CD4-positive, alpha-beta T cell treated with Interleukin-6 at 100 ng/mL for 8 hours (primary cell): Measurements from ENCODE around the gene CLEC17A.
"Not testable (repeated sequence)": the region's sequence is repeated elsewhere in the genome, so short reads cannot be mapped to it uniquely, and the experiment has no call there.

Experiments
- DNase-seq: peaks from one replicate; pipeline ENCODE4 v3.0.0-alpha.2; 2020; ENCODE audit warnings: mixed read lengths, low spot score

The CLEC17A gene

DNA sequence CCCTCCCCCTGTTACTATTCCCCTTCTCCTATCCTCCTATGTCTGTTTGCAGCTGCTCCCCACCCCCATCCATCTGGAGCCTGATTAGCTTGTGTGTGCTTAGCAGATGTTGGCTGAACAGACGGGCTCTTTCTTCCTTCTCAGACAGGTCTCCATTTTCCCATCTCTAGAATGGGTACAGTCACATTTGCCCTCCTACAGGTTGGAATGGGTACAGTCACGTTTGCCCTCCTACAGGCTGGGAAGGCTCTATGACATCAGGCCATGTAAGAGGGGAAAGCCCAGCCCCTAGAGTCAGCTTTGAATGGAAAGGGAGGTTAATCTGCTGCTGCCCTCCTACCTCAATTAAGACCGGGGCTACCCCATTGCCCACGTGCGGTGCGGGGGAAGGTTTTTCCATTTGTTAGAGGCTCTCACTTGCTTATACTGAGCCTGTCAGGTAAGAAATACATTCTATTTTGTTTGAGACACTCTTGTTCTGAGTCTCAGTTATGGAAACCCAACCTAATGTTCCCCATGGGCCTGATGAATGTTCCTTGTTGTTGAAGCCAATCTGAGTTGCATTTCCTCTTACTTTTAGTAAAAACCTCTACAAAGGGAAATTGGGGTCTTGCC lies 2.2 kb upstream of the CLEC17A start:
- DNase-seq = no peak

GRCh38 chr19:14584372-14584771 lies 1.5 kb downstream of the CLEC17A start:
- DNase-seq = not testable (repeated sequence)

GRCh38 chr19:14585187-14585586 lies 2.3 kb downstream of the CLEC17A start:
- DNase-seq = not testable (repeated sequence)

- DNase-seq = not testable (repeated sequence)
These were observed 6.5 kb downstream of the CLEC17A start for GRCh38 chr19:14589433-14589832.

GRCh38 chr19:14595558-14595957 lies 12.7 kb downstream of the CLEC17A start:
- no peak for DNase-seq

DNA sequence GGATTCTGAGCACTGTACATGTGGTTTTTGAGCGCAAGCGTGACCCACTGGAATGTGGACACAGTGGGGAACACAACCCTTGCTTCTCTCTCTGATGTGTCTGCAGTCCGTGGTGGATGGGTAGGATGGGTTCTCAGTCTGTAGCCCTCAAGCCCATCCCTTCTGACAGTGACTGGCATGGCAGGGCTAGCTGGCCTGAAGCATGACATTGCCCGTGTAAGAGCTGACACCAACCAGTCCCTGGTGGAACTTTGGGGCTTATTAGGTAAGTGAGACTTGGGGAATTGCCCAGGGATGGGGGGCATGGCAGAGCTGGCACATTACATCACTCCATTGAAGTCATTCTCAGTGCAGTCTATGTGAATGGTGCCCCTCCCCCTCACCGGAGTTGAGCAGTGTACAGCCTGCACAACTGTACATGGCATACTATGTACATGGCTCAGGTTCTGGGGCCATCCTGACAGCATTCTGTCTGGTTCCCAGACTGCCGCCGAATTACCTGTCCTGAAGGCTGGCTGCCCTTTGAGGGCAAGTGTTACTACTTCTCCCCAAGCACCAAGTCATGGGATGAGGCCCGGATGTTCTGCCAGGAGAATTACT lies 16.8 kb downstream of the CLEC17A start:
- DNase-seq = no peak

GRCh38 chr19:14603990-14604387 lies 21.1 kb downstream of the CLEC17A start:
- no peak for DNase-seq

GRCh38 chr19:14606627-14607026 lies 23.7 kb downstream of the CLEC17A start:
- DNase-seq = no peak

- DNase-seq = no peak
These were observed 28.2 kb downstream of the CLEC17A start for GRCh38 chr19:14611051-14611450.

DNA sequence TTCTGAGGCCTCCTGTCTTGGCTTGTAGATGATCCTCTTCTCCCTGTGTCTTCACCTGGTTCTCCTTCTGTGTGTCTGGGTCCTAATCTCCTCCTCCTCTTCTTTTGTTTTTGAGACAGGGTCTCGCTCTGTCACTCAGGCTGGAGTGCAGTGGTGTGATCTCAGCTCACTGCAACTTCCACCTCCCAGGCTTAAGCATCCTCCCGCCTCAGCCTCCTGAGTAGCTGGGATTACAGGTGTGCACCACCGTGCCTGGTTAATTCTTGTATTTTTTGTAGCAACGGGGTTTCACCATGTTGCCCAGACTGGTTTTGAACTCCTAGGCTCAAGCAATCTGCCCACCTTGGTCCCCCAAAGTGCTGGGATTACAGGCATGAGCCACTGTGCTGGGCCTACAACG lies 29.4 kb downstream of the CLEC17A start:
- DNase-seq = not testable (repeated sequence)

DNA sequence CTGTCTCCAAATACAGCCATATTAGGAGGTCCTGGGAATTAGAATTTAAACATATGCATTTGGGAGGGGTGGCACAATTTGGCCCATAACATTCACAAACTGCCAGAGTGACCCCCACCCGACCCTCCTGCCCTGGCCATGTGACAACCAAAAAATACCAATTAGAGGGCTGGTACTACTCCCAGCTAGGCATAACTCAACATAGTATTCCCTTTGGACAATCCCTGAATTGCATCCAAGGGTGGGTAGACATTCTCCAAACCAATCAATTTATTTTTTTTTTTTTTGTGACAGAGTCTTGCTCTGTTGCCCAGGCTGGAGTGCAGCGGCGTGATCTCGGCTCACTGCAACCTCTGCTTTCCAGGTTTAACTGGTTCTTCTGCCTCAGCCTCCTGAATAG lies 29.8 kb downstream of the CLEC17A start:
- DNase-seq = no peak

DNA sequence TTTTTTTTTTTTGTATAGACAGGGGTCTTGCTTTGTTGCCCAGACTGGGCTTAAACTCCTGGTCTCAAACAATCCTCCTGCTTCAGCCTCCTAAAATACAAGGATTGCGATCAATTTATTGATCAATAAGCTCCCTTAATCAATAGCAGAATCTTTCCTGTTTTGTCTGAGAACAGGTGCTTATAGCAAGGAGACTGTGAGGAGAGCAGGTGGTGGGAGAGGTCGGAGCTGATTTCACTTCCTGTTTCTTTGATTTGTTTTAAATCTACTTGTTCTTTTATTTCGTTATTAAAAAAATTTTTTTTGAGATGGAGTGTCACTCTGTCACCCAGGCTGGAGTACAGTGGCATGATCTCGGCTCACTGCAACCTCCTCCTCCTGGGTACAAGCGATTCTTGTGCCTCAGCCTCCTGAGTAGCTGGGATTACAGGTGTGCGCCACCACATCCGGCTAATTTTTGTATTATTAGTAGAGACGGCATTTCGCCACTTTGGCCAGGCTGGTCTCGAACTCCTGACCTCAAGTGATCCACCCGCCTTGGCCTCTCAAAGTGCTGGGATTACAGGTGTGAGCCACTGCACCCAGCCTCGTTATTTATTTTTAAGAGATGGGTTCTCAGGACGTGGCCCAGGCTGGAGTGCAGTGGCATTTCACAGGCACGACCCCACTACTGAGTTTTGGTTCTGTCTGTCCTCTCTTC lies 30.7 kb downstream of the CLEC17A start:
- DNase-seq = not testable (repeated sequence)

DNA sequence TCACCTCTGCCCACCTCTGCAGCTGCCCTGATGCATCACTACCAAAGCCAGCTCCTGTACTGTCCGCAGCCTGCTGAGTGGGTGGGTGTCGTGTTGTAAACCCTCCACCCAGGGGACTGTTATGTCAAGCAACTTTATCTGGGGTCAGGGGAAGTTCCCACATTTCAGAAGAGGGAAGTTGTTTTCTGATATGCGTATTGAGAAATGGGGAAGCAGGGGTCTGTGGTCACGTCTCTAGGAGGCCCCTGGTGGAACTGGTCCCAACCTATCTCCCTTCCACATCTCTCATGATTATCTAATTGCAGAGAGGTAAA lies 31.2 kb downstream of the CLEC17A start:
- DNase-seq = no peak

GRCh38 chr19:14615623-14616022 lies 32.7 kb downstream of the CLEC17A start:
- DNase-seq = no peak

DNA sequence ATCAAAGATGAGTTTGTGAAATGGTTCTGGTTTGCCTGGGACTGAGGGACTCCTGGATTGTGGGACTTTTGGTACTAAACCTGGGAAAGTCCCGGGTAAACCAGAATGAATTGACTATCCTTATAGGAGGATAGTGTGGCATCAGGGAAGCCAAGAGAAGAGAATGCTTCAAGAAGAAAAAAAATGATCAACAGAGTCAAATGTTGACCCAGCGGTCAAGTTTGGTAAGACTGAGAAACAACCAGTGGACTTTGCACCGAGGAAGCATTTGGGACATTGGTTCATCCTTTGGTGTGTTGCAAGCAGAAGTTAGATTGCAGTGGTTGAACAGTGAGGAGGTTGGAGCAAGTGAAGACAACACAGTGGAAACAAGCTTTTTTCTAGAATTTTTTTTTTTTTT lies 33.5 kb downstream of the CLEC17A start:
- no peak for DNase-seq

DNA sequence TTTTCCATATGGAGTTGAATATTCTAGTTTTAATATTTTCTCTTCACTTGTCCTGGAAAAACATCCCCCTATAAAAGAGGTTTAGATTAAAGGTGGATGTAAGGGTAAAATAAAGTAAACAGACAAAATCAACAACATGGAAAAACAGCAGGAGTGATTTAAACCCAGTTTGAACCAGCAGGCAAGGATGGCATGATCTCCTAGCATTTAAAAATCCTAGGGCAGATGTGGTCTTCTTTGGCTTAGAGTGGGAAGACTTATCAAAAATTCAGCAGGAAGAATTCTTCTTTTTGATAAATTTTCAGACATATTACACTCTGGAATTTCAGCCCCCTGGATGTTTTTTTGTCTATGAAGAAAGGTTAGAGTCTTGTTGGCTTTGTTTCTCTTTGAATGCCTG lies 36.5 kb downstream of the CLEC17A start:
- no peak for DNase-seq

- not testable (repeated sequence) for DNase-seq
These were observed 41.6 kb downstream of the CLEC17A start for GRCh38 chr19:14624491-14624890.

- DNase-seq = no peak
These were observed 46.7 kb downstream of the CLEC17A start for GRCh38 chr19:14629557-14629956.

DNA sequence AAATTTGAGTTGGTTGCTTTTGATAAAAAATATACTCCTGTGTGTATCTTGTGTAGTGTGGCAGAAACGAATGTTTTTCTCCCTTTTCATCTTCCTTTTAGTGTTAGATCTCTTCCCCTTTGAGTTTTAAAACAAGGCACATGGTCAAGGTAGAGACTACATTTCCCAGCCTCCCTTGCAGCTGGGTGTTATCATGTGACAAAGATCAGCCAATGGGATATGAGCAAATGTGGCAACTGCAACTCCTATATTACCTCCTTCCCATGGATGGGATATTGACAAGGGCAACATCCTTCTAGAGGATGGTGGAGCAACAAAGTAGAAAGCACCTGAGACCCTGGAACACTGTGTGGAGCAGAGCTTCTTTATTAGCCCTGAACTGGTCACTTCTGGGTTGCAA lies 49.4 kb downstream of the CLEC17A start:
- no peak for DNase-seq

GRCh38 chr19:14639536-14640277 lies 56.8 kb downstream of the CLEC17A start:
- DNase-seq = no peak

- no peak for DNase-seq
These were observed 65.6 kb downstream of the CLEC17A start for GRCh38 chr19:14648506-14648905.

GRCh38 chr19:14649020-14649419 lies 66.1 kb downstream of the CLEC17A start:
- no peak for DNase-seq

GRCh38 chr19:14650161-14650560 lies 67.3 kb downstream of the CLEC17A start:
- DNase-seq = no peak
